Astrocyte (in vitro differentiated cells and primary cell): ENCODE measurements around the gene USP40. TPM values are rescaled to one million over a fixed set of nuclear protein-coding genes. Genes with fewer than 3 reads are reported as not detected.

Experiments used
- DNase-seq: peaks from one replicate; pipeline ENCODE4 v3.0.0-alpha.2; 2010; ENCODE audit warnings: low read depth
- FAIRE-seq: peaks from 2 replicates; lab custom pipeline; 2011; peaks lifted over from hg19 to GRCh38; lab: Jason Lieb, UNC
- H2AFZ ChIP-seq: 2 replicates; pipeline ENCODE4 v1.6.0; 2012; ENCODE audit warnings: low read depth, low read length, inconsistent platforms
- H3K27ac ChIP-seq: 2 replicates; pipeline ENCODE4 v1.5.1; 2011; ENCODE audit warnings: low read depth, low read length, inconsistent platforms
- H3K27me3 ChIP-seq: 2 replicates; pipeline ENCODE4 v1.6.0; 2011; ENCODE audit warnings: low read length, inconsistent platforms; ENCODE audit not compliant: insufficient read depth
- H3K36me3 ChIP-seq: 2 replicates; pipeline ENCODE4 v1.5.1; 2011; ENCODE audit warnings: low read length, inconsistent platforms; ENCODE audit not compliant: insufficient read depth
- H3K4me1 ChIP-seq: 2 replicates; pipeline ENCODE4 v1.5.1; 2011; ENCODE audit warnings: low read length, inconsistent platforms; ENCODE audit not compliant: insufficient read depth
- H3K4me2 ChIP-seq: 2 replicates; pipeline ENCODE4 v1.6.0; 2012; ENCODE audit warnings: low read length, inconsistent platforms
- H3K4me3 ChIP-seq: 2 replicates; pipeline ENCODE4 v1.5.1; 2011; ENCODE audit warnings: low read depth, mild to moderate bottlenecking, low read length, inconsistent platforms; ENCODE audit not compliant: insufficient read depth
- H3K79me2 ChIP-seq: 2 replicates; pipeline ENCODE4 v1.6.0; 2012; ENCODE audit warnings: mild to moderate bottlenecking, low read length, inconsistent platforms; ENCODE audit not compliant: insufficient read depth
- H3K9ac ChIP-seq: 2 replicates; pipeline ENCODE4 v1.6.0; 2012; ENCODE audit warnings: mild to moderate bottlenecking, low read length, inconsistent platforms
- H3K9me3 ChIP-seq: 2 replicates; pipeline ENCODE4 v1.5.1; 2012; ENCODE audit warnings: low read depth, mild to moderate bottlenecking, low read length, inconsistent platforms; ENCODE audit not compliant: insufficient read depth
- H4K20me1 ChIP-seq: 2 replicates; pipeline ENCODE4 v1.6.0; 2012; ENCODE audit warnings: low read length, inconsistent platforms; ENCODE audit not compliant: insufficient read depth
- H3K27ac Mint-ChIP-seq: one replicate; pipeline ENCODE4 v1.8.0; 2021; ENCODE audit warnings: mild to moderate bottlenecking, mixed read lengths; ENCODE audit not compliant: unreplicated experiment
- H3K27me3 Mint-ChIP-seq: one replicate; pipeline ENCODE4 v1.8.0; 2021; ENCODE audit warnings: low read depth, mixed read lengths; ENCODE audit not compliant: unreplicated experiment
- H3K36me3 Mint-ChIP-seq: one replicate; pipeline ENCODE4 v1.8.0; 2021; ENCODE audit warnings: low read depth, mixed read lengths; ENCODE audit not compliant: unreplicated experiment
- H3K4me1 Mint-ChIP-seq: one replicate; pipeline ENCODE4 v1.8.0; 2021; ENCODE audit warnings: low read depth, mixed read lengths; ENCODE audit not compliant: unreplicated experiment
- H3K4me3 Mint-ChIP-seq: one replicate; pipeline ENCODE4 v1.8.0; 2021; ENCODE audit warnings: mild to moderate bottlenecking, moderate library complexity, mixed read lengths; ENCODE audit not compliant: unreplicated experiment
- H3K9me3 Mint-ChIP-seq: one replicate; pipeline ENCODE4 v1.8.0; 2021; ENCODE audit warnings: mild to moderate bottlenecking, mixed read lengths; ENCODE audit not compliant: unreplicated experiment
- EZH2 ChIP-seq: IDR thresholded peaks from 2 replicates; pipeline ENCODE4 v1.6.1; 2012; ENCODE audit warnings: mild to moderate bottlenecking, low read length, inconsistent platforms; ENCODE audit not compliant: insufficient read depth
- total RNA-seq: library from RNA; stranded (reverse); gene quantifications from 2 replicates; pipeline ENCODE4 v1.2.1, GENCODE V29; 2021
- TF ChIP-seq, protein P1 (sequence below): IDR thresholded peaks from 2 replicates; pipeline ENCODE4 v1.5.1; 2011; ENCODE audit warnings: low read depth, mild to moderate bottlenecking, inconsistent platforms, low read length, moderate library complexity; ENCODE audit not compliant: insufficient read depth

The USP40 gene
- total RNA-seq, 1 donor from 2014 or later: 25.4 TPM

- Histone ChIP-seq H3K4me1 (peaks cover 13% of the 10 kb centered on the region), H3K27ac (no peak overlapping the region), H4K20me1 (no peaks in the 10 kb centered on the region), H3K36me3 (no peaks in the 10 kb centered on the region), H3K79me2 (no peaks in the 10 kb centered on the region), H3K9ac (no peak overlapping the region), H3K27me3 (no peaks in the 10 kb centered on the region), H3K4me2 (no peak overlapping the region), H3K9me3 (no peaks in the 10 kb centered on the region), H2AFZ (no peak overlapping the region), H3K4me3 (no peak overlapping the region)
- no peaks in the 10 kb centered on the region for H3K27me3 Mint-ChIP-seq
- DNase-seq (no peak), FAIRE-seq (peak; percentile 37)
- H3K27ac Mint-ChIP-seq: no peak overlapping the region
- TF ChIP-seq, protein P1, sequence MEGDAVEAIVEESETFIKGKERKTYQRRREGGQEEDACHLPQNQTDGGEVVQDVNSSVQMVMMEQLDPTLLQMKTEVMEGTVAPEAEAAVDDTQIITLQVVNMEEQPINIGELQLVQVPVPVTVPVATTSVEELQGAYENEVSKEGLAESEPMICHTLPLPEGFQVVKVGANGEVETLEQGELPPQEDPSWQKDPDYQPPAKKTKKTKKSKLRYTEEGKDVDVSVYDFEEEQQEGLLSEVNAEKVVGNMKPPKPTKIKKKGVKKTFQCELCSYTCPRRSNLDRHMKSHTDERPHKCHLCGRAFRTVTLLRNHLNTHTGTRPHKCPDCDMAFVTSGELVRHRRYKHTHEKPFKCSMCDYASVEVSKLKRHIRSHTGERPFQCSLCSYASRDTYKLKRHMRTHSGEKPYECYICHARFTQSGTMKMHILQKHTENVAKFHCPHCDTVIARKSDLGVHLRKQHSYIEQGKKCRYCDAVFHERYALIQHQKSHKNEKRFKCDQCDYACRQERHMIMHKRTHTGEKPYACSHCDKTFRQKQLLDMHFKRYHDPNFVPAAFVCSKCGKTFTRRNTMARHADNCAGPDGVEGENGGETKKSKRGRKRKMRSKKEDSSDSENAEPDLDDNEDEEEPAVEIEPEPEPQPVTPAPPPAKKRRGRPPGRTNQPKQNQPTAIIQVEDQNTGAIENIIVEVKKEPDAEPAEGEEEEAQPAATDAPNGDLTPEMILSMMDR: no peak
- TF ChIP-seq EZH2: no peak
- peaks cover 22% of the 10 kb centered on the region for H3K9me3 Mint-ChIP-seq
- peaks cover 24% of the 10 kb centered on the region for H3K36me3 Mint-ChIP-seq
- peaks cover 15% of the 10 kb centered on the region for H3K4me1 Mint-ChIP-seq
- H3K4me3 Mint-ChIP-seq: no peak overlapping the region
These were observed 62.5 kb downstream of the USP40 start for GRCh38 chr2:233503947-233504637.

GRCh38 chr2:233503481-233503880, 63.1 kb downstream of the USP40 start:
- Mint-ChIP-seq H3K36me3 (peaks cover 24% of the 10 kb centered on the region), H3K27me3 (no peaks in the 10 kb centered on the region), H3K4me1 (peaks cover 15% of the 10 kb centered on the region), H3K9me3 (peaks cover 22% of the 10 kb centered on the region), H3K27ac (no peak overlapping the region), H3K4me3 (no peak overlapping the region)
- no peaks in the 10 kb centered on the region for H3K9me3 ChIP-seq
- no peak for DNase-seq
- no peaks in the 10 kb centered on the region for H4K20me1 ChIP-seq
- H2AFZ ChIP-seq: no peak overlapping the region
- no peak for FAIRE-seq
- no peak overlapping the region for H3K27ac ChIP-seq
- TF ChIP-seq, protein P1: no peak
- no peak for TF ChIP-seq EZH2
- H3K4me3 ChIP-seq: no peak overlapping the region
- no peaks in the 10 kb centered on the region for H3K27me3 ChIP-seq
- H3K79me2 ChIP-seq: no peaks in the 10 kb centered on the region
- H3K9ac ChIP-seq: no peak overlapping the region
- H3K4me2 ChIP-seq: no peak overlapping the region
- H3K4me1 ChIP-seq: peaks cover 13% of the 10 kb centered on the region
- H3K36me3 ChIP-seq: no peaks in the 10 kb centered on the region
